ENCODE measurements around the gene MINK1.
"Not testable (repeated sequence)": the region's sequence is repeated elsewhere in the genome, so short reads cannot be mapped to it uniquely, and the experiment has no call there.

MINK1 gene

DNA sequence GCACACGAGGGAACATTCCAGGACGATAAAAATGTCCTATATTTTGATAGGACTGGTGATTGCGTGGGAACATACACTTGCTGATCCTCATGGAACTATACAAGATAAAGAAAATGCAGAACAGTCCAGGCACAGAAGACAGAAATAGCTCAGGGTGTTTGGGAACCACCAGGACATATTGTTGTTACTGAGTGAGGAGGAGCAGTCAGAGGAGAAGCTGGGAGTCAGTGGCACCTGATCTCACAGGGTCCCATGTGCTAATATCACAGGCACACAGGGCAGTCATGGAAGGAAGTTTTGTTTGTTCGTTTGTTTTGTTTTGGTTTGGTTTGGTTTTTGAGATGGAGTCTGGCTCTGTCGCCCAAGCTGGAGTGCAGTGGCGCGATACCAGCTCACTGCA lies 20.4 kb upstream of the MINK1 start:
- no peak for DNase-seq

DNA sequence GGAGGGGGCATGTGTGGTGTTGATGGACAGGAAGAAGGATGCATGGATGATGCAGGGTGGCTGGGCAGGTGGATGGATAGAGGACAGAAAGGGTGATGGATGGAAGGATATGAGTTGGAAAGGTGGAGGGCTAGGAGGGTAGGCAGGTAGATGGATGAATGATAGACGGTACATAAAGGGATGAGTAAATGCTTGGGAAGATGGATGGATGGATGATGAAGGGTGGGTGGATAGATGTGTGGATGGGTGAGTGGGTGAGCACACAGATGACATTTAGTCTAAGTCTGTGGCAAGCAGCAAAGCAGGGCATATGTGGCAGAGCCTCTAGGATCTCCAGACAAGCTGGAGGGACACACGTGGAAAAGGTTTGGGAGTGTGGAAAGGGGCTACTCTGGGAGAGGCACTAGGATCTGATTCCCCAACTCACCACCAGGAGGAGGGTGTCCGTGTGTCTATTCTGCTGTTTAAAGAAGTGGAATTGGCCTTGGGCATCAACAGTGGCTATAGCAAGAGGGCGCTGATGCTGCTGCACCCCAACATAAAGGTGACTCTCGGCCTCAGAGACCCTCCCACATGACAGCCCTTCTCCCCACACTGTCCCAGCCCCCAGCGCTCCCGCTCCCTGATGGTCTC lies 18.0 kb upstream of the MINK1 start:
- DNase-seq: no peak

DNA sequence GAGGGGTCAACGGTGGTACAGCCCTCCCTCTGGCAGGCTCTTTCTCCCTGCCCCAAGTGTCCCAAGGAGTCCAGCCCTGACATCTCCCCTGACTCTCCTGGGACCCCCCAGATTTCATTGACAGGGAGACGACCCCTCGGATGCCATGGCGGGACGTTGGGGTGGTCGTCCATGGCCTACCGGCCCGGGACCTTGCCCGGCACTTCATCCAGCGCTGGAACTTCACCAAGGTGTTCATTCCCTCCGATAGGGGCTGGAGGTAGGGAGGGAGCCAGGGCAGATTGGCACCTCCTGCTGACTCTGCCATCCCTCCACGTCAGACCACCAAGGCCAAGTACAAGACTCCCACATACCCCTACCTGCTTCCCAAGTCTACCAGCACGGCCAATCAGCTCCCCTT lies 16.3 kb upstream of the MINK1 start:
- no peak for DNase-seq

DNA sequence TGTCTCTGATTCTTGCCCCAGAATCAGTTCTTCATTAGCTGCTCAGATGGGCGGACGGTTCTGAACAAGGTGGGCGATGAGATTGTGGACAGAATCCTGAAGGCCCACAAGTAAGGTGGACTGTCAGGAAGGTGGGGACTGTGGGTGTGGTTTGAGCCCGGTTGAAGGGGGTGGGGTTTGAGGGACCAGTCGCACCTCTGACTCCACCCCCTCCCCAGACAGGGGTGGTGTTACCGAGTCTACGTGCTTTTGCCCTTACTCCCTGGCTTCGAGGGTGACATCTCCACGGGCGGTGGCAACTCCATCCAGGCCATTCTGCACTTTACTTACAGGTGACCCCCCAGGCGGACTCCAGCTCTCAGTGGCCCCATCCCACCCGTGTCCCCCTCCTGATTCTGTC lies 14.9 kb upstream of the MINK1 start:
- DNase-seq: no peak

DNA sequence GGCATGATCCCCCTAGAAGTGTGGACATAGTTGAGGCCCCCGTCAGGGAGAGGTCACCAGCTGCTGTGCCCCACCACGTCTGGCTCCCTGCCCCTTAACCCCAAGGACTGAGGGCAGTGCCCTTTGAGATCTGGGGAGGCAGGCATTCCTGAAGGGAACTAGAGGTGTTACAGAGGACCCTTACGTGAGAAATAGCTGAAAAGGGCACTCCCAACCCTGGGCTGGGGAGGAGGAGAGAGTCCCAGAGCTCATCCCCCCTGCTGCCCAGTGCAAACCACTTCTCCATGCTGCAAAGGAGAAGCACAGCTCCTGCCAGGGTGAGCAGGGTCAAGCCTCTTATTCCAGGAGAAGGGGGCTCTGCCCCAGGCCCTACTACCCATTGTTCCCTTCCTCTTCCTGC lies 10.3 kb upstream of the MINK1 start:
- no peak for DNase-seq

DNA sequence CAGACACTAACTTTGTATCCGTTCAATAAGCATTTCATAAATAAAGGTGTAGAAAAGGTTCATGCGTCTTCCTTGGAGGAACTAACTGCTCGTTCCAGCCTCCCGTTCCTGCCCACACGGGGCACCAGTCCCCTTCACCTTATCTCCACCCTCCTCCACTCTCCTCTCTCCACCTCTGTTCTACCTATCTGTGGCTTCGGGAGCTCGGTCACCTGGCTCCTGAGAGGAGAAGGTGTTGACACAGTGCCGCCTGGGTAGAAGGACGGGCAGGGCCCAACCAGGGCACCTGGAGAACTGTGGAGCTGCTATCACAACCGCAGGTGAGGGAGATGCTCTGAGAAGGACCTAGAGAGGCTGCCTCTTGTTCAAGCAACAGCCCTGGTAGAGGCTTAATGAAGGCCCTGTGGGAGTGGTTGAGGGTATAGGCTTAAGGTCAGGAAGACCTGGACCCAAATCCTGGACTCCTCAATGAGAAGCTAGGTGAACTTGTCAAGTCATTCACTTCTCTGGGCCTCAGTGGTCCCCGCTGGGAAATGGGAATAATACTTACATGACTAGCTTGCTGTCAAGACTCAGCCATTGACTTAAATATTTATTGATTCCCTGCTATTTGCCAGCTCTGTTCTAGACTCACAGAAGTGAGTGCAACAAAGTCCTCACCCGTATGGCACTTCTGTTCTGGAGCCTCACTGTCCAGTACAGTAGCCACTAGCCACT lies 9.6 kb upstream of the MINK1 start:
- no peak for DNase-seq

DNA sequence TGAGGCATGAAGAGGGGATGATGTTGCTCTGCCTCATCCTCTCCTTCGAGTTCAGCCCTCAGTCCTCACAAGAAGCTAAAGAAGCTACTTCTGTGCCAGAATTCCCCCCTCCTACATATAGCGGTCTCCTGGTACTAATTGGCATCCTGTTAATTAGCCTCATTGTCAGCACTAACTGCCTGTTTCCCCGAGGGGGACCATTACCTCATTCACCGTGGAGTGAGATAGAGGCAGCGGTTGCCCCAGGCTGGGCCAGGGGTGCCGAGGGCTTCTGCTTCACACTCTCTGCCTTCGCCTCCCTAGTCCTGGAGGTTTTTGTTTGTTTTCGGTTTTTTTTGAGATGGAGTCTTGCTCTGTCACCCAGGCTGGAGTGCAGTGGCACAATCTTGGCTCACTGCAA lies 5.7 kb upstream of the MINK1 start:
- DNase-seq: peak; percentile 17

DNA sequence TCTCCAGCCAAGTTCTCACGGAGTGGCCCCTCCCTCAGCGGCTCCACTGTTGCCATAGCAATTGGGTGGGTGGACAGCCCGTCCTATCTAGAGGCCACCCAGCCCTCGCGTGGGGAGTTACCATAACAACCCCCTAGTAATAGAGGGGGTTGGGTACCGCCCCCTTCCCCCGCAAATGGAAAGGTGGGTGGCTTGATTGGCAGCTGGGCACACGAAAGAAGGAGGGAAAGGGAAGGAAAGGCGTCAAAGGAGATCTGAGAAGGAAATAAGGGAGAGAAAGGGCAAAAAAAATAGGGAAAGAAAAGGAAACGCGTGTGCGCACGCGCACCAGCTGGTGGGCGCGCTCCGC lies 337 bp upstream of the MINK1 start:
- DNase-seq: not testable (repeated sequence)

DNA sequence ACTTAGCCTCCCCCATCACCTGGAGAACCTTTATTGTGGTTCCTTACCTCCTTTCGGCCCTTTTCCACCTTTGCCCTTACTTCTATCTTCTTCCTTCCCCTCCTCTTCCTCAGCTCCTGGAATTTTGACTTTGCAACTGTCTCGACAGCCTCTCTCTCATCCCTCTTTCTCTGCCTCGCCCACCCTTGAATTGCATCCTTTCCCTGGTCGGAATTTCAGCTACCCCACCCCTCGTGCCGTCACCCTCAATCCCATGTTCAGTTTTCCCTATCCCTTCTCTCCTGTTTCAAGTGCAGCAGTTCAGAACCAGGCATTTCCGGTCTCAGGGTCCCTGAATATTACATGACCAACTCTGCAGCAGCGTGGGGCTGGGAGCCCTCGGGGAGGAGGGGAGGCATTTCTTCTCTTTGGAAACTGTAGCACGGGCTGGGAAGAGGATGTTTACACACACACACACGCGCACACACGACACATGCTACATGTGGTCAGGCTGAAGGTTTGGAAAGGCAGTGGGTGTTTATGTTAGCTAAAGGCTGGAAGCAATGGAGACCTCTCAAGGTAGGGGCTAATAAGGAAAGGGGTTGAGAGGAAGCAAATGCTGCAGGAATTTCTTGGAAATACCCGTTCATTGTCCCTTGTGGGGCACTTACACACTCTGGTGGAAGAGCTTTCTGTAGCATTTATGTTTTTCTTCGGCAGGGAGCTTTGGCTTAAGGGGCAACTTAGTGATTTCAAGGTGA lies 971 bp downstream of the MINK1 start:
- DNase-seq: peak; percentile 72

DNA sequence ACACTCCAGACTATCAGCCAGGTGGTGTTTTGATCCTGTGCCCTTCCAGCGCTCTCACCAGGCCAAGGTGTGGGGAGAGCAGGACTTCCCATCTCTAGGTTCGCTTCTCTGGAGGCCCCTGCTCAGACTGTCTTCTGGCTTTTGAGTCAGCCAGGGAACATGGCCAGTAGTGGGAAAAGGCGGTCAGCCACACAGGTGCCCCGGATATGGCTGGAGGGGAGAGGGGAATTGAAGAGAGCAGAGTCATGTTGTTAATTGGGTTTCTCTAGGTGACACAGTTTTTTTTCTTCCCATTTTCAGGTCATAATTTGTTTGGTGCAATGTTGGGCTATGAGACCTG lies 1.5 kb downstream of the MINK1 start:
- DNase-seq: no peak

DNA sequence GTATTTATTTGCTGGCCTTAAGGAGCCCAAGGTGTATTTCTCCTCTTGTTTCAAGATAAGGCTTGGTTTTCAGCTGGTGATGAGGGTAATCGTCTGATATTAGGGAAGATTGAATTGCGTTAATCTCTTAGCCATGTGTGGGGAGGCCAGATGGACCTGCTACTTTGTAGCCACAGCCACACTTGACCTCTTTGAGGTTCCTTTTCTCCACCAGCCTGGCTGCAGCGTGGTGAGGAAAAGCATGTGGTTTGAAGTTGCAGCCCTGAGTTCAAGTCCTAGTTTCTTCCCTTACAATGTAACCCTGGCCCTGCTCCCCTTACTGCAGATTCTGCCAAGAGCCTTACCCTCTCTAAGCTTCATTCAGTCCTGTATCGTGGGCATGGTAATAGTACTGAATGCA lies 3.1 kb downstream of the MINK1 start:
- no peak for DNase-seq

DNA sequence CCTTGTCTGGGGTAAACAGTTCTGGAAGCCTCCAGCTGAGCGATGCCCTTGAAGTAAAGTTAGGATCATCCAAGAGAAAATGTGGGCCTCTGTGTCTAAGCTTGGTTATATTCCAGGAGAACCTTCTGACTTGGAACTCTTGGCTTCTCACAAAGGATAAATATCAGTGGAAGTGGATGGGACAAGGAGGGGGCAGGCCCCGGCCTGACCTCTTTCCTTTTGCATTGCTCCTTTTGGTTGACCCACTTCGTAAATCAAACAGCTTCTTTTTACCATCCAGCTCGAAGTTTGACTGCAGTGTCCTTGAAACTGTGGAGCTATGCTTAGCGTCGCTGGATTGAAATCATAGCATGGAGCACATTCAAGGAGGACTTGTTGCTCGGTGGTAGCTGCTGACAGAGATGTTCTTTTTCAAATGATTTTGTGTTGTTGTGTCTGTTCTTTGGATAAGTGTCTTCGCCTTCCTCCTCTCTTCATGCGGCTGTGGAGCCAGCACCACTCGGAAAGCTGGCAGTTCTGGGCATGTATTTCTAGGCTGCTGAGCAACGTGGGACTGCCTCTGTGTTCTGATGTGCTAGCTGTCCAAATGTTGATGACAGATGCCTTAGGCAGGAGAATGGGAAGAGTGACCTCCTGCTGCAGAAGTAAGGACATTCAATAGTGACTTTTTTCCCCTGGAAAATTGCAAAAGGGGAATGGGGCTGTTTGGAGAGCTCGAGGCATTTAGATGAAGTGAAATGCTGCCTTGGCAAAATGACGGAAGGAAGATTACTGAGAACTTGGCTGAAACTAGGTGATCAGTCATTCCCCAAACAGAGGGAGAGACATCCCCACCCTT lies 4.5 kb downstream of the MINK1 start:
- DNase-seq: no peak

DNA sequence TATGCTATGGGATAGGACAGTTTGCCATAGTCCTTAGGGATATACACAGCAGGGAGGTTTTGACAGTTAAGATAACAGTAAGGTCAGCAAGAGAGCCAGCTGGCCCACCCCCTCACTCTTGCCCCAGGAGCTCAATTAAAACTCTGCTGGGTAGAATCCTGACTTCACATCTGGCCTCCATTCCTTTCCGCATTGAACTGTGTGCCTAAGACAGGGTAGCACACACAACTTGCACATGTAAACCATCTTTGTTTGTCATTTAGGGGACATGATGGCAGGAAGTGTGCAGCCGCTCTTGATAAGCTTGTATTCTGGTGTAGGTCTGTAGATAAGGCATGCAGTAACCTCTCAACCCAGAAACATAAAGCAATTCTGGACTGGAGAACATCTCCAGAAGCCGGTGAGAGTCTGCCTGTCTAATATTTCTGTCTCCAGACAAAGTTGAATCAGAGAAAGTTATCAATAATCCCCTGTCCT lies 5.2 kb downstream of the MINK1 start:
- no peak for DNase-seq

DNA sequence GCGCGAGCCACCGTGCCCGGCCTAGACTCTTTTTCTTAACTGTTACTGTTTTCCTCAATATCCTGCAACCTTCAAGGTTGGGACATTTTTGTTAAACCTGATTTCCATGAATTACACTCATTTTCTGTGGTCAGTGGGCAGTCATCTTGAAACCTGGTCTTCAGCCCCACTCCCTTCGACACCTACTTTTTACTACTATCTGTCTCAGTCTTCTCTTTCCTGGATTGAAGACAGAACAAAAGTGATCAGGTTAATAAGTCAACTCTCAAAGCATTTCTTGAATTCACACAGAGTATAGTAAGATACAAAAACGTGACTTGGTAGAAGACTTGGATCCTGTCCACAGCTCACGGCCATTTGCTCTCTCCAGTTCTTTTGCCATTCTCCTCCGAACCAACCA lies 6.1 kb downstream of the MINK1 start:
- DNase-seq: no peak

DNA sequence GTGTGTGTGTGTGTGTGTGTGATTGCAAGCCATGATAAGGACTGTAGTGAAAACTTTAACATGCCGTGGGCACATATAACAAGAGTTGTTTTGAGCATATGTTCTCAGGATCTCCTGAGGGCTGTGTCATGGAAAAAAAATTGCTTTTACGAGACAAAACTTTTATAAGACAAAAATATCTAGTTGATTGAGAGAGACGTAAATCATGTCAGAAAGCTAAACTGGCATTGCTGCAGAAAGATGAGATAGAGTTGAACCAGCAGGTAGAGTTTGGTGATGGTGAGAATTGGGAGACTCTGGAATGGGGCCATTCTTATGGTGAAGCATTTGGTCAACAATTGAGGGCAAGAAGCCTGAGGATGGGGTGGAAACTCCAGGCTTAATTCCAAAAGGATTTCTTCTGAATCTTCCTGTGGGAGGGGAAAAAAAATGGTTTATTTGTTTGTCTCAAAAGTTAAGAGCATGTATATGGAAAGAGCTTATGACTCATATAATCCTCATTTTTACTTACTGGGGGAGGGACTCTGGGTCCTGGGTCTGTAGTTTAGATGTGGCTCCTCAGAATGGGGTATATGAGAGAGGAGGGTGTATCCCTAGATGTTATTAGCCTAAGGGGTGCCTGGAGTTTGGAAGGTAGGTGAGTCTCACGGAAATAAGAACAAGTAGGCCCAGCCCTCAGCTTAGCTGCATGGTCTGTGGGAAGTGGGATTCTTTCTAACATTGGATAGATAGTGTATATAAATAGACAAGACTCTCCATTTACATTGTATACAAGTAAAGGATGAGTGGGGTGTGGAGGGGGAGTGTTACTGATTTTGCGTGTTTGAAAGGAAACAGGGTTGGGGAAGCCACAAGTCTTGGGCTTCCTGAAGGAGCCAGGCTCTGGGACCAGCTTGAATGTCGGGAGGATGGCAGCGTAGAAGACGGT lies 7.1 kb downstream of the MINK1 start:
- DNase-seq: no peak

DNA sequence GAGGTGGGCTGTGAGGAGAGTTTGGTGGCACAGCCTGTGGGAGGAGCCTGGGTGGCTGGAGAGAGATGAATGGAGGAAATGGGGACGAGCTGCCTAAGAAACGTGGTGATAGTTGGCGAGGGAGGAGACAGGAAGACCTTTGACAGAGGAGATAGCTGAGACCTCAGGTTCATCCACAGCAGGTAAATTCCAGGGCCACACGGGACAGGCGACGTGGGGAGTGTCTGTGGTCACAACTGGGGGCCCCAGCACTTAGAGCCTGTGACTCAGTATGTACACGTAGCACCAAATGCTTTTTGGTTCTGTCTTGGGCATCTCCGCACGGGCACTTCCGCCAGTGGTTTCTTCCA lies 7.7 kb downstream of the MINK1 start:
- DNase-seq: no peak

DNA sequence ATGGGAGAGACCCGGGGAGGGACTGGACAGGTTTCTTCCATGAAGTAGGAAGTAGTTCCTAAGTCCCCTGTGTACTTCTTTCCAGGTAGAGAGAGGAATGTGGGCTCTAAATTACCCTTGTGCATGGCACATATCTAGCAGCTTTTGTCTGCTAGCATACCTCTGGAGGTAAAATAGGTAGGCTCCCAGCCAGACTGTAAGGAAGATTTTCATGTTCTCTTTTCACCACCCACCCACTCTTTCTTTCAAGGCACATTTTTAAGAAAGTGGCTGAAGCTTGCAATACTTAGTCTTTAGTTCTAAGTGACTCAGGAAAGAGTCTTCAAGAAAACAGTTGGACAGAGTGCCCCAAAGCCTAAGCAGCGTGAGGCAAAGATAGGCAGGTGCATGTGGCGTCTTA lies 9.2 kb downstream of the MINK1 start:
- no peak for DNase-seq

DNA sequence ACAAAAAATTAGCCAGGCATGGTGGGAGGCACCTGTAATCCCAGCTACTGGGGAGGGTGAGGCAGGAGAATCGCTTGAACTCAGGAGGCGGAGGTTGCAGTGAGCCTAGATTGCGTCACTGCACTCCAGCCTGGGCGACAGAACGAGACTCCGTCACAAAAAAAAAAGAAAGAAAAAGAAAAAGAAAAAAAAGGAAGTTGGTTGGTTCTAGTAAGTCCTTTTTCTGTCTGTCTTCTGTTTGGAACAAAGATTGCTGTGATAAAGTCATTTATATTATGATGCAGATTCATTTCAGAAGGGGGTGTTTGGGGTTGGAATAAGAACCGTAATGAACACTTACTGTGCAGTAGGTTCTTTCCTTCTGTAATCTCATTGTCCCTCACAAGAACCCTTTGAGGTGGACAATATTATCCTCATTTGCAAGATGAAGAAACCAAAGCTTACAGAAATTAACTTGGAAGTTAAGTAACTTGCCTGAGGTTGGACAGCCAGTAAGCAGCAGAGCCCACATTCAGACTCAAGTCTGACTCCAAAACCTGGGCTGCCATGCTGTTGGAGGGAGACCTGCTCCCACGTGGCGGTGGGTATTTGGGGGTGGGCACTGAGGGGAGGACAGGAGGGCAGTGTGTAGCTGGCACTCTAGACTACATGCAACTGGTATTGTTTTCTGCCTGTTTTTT lies 10.3 kb downstream of the MINK1 start:
- DNase-seq: no peak

DNA sequence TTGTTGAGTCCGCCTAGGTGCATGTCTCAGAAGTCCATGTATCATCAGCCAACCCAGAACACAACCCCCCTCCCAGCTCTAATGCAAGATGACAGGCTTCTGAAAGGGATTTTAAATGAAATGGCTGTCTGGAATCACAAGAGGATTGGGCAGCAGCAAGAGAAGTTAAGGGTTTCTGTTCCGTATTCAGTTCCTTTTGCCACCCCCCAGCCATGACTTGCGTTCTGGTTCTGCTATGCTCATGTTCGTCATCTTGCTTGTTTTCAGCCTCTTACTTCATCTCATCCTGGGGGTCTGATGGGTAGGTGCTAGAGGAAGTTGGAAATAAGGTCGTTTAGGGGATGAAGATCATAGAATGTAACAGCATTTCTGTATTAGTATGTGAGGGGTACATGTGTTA lies 12.0 kb downstream of the MINK1 start:
- DNase-seq: no peak

DNA sequence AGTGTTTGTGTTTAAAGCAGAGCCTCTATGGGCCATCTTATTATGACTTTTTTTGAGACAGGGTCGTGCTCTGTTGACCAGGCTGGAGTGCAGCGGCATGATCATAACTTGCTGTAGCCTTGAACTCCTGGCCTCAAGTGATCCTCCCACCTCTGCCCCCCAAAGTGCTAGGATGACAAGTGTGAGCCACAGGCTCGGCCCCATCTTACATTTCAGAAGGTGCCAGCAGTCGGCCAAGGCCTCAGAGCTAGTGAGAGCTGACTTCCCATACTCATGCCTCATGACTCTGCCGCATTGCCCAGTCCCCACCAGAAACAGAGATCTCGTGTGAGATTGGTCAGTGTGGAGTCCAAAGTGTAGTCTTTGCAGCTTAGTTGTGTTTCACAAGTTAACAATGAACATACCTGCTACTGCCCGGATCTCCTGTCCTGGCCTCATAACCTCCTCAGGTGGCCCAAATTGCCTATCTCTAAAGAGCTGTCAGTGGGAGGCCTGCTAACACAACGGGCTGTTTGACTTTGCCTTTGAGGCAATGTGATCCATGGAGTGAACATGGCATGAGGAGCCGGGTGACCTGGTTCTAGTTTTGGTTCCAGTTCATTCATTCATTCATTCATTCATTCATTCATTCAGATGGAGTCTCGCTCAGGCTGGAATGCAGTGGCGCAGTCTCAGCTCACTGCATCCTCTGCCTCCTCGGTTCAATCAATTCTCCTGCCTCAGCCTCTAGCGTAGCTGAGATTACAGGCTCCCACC lies 13.7 kb downstream of the MINK1 start:
- no peak for DNase-seq

DNA sequence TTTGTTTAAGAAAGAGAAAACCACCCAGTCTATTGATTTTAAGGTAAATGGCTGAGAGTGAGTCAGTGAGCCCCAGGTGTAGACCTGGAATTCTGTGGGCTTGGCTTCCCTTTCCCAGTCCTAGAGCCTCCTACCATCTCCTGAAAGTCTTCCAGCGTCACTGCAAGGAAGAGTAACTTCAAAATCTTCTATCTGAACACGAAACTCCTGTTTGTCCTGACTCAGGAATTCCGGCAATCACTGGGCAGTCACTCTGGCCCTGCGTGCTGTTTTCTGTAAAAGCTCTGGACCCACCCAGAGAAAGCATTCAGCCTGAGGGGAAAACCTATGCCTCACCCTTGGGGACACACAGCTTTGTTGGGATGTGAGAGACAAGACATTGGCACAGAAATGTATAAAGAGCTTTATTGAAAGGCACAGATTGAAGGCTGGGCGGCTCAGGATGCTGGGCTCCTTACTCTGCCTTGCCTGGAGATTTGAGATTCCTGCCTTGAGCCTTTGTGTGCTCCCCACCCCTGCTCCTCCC lies 15.9 kb downstream of the MINK1 start:
- DNase-seq: no peak
